ENCODE measurements around the gene DNAI2.

The DNAI2 gene, protein sequence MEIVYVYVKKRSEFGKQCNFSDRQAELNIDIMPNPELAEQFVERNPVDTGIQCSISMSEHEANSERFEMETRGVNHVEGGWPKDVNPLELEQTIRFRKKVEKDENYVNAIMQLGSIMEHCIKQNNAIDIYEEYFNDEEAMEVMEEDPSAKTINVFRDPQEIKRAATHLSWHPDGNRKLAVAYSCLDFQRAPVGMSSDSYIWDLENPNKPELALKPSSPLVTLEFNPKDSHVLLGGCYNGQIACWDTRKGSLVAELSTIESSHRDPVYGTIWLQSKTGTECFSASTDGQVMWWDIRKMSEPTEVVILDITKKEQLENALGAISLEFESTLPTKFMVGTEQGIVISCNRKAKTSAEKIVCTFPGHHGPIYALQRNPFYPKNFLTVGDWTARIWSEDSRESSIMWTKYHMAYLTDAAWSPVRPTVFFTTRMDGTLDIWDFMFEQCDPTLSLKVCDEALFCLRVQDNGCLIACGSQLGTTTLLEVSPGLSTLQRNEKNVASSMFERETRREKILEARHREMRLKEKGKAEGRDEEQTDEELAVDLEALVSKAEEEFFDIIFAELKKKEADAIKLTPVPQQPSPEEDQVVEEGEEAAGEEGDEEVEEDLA

DNA sequence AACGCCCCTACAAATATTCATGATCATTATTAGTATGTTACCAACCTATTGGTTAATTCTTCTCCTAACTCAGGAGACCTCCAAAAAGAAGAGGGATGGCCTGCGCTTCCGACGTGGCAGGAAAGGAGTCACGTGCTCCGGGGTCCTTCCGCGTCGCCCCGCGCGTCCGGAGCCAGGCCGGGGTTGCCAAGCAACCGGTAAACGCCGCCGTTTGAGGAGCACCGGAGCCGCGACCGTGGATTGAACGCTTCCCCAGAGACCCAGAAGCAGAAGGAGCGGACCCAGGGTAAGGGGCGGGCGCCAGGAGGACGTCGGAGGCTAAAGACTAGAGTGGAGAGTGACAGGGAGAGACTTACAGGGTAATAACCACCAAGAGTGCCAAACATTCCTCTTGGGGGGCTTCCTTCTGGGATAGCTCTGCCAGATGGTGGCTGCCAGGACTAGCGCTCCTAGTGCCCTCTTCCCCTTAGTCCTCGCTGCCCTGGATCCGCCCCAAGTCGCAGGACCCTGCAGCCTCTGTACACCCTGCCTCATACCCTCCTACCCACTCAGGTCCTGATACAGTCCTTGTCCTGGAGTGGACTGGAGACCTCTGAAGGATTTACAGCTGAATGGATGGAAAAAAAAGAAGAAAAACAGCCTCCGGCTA is at the start of gene DNAI2:
DNAI2 (plus strand) TSS at position 175 of the 649 bp plus-strand sequence. CDS start 7,584 bp downstream, outside the sequence.
- no peak for DNase-seq (ENCODE audit: extremely low read depth in 1 of 2, low read depth in 1 of 2)

- DNase-seq (ENCODE audit: extremely low read depth in 1 of 2, low read depth in 1 of 2) = no peak
Observed at GRCh38 chr17:74224959-74225725, 48.9 kb upstream of the DNAI2 start.

- no peak for DNase-seq (ENCODE audit: extremely low read depth in 1 of 2, low read depth in 1 of 2)
Observed at GRCh38 chr17:74226252-74226651, 47.8 kb upstream of the DNAI2 start.

- DNase-seq (ENCODE audit: extremely low read depth in 1 of 2, low read depth in 1 of 2) = no peak
Observed at GRCh38 chr17:74227271-74228080, 46.6 kb upstream of the DNAI2 start.

- DNase-seq (ENCODE audit: extremely low read depth in 1 of 2, low read depth in 1 of 2) = no peak
Observed at GRCh38 chr17:74228306-74228978, 45.6 kb upstream of the DNAI2 start.

- no peak for DNase-seq (ENCODE audit: extremely low read depth in 1 of 2, low read depth in 1 of 2)
Observed at GRCh38 chr17:74230896-74231295, 43.1 kb upstream of the DNAI2 start.

GRCh38 chr17:74231928-74232907 is 41.8 kb upstream of the DNAI2 start:
- no peak for DNase-seq (ENCODE audit: extremely low read depth in 1 of 2, low read depth in 1 of 2)

DNA sequence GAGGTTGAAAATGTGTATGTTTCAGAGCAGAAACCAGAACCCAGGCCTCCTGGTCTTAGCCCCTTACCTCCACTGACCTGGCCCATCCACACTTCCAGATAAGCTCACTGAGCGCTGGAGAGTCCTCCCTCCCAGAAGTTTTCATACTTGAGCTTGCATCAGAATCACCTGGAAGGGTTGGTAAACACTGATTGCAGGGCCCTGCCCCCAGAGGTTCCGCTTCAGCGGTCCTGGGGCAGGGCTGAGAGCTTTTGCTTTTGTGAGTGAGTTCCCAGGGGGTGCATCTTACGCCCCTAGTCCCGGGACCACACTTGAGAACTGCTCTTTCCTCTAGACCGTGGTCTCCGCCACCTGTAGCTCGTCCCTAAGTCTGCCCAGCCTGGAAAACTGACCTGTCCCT is 40.1 kb upstream of the DNAI2 start:
- no peak for DNase-seq (ENCODE audit: extremely low read depth in 1 of 2, low read depth in 1 of 2)

DNA sequence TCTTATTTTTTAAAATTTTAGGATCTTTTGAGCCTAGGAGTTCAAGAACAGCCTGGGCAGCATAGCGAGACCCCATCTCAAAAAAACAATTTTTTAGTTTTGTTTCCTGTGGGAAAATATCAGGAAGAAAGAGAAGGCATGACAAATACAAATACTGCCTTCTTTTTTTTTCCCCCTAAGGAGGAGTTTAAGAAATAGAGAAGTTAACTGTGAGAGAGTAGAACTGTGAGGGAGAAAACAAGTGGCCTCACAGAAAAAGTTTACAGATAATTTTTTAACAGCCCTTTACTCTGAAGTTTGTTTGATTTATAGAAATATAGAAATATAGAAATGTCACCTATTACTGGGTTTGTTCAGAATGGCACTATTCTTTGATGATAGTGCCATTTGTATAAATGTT is 39.5 kb upstream of the DNAI2 start:
- DNase-seq (ENCODE audit: extremely low read depth in 1 of 2, low read depth in 1 of 2) = no peak

DNA sequence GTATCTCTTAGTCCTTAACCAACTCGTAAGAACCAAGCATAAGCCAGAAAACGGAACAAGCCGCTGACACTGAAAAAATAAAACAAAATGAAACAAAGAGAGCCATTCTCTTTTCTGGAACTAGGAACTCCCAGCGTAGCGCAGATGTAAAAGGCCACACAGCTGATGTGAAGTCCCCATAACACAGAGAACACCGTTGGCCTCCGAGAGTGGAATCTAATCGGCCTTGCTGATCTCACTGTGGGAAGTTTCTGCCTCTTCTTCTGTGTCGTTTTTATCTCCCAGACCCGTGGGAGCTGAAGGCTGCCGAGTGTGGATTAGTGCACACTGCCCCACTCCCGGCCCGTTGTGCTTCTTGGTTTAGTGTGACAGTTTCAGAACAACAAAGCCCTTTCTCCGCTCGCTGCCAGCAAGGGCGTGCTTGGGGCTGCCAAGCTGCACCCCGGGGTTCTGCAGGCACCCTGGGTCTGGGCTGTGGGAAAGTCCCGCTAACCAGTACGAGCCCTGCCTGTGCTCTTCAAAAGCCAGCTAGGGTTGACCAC is 38.9 kb upstream of the DNAI2 start:
- DNase-seq (ENCODE audit: extremely low read depth in 1 of 2, low read depth in 1 of 2) = no peak

DNA sequence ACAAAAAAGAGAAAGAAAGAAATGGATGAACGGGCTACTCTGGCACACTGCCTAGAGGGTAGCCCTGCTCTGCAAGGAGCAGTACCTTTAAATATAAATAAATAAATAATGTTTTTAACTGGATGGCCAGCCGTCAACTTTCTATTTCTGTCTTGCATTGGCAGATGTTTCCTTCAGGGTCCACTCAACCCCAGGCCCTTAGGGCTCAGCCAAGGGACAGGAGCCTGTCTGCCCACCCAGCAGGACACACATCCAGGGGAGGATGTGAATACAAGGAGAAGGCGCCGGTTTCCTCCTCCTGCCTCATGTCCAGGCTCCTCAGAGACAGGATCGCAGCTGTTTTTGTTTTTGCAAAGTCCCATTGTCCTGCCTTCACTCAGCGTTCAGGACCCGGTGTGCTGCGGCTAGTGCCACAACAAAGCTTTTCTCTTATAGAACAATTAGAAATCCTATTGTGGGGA is 38.1 kb upstream of the DNAI2 start:
- DNase-seq (ENCODE audit: extremely low read depth in 1 of 2, low read depth in 1 of 2) = no peak

DNA sequence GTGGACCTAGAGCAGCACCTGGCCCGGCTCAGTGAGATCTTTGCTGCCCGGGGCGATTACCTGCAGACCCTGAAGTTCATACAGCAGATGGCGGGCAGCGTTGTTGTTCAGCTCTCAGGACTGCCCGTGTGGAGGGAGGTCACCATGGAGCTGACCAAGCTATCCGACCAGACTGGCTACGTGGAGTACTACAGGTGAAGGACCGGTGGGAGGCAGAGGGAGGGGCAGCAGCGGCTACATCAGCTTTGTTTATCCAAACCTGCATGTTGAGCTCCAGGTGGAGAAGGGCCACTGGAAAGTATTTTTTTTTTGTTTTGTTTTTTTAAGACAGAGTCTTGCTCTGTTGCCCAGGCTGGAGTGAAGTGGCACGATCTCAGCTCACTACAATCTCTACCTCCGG is 36.7 kb upstream of the DNAI2 start:
- DNase-seq (ENCODE audit: extremely low read depth in 1 of 2, low read depth in 1 of 2) = no peak

GRCh38 chr17:74239172-74239571 is 34.9 kb upstream of the DNAI2 start:
- no peak for DNase-seq (ENCODE audit: extremely low read depth in 1 of 2, low read depth in 1 of 2)

- no peak for DNase-seq (ENCODE audit: extremely low read depth in 1 of 2, low read depth in 1 of 2)
Observed at GRCh38 chr17:74240618-74241205, 33.3 kb upstream of the DNAI2 start.

- no peak for DNase-seq (ENCODE audit: extremely low read depth in 1 of 2, low read depth in 1 of 2)
Observed at GRCh38 chr17:74241431-74241830, 32.6 kb upstream of the DNAI2 start.

GRCh38 chr17:74241847-74242246 is 32.2 kb upstream of the DNAI2 start:
- no peak for DNase-seq (ENCODE audit: extremely low read depth in 1 of 2, low read depth in 1 of 2)

- DNase-seq (ENCODE audit: extremely low read depth in 1 of 2, low read depth in 1 of 2) = no peak
Observed at GRCh38 chr17:74243013-74243755, 30.9 kb upstream of the DNAI2 start.
